Measurements from ENCODE around the gene HNRNPH1.
A peak's percentile ranks its signal among the peaks of the same experiment; 100 is the strongest.
"Not testable (repeated sequence)": the region's sequence is repeated elsewhere in the genome, so short reads cannot be mapped to it uniquely, and the experiment has no call there.

HNRNPH1 gene

DNA sequence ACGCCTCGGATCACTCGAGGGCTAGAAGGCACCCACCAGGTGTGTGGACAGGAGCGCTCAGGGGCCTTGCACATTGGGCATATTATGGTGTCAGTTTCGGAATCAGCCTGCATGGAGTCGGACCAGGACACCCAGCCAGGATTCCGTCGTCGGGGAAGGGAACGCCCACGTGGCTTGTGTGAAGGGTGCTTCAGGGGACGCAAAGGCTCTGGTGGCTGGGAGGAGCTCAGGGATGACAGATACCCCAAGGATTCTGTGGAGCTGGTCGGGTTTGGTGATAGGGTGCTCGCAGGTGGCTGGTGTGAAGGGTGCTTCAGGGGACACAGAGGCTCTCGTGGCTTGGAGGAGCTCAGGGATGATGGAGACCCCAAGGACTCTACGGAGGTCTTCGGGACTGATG is 19.2 kb upstream of the HNRNPH1 start:
- not testable (repeated sequence) for H3K9ac ChIP-seq (ENCODE audit: low read length); H3K4me3 ChIP-seq (ENCODE audit: low read length); H3K27ac ChIP-seq (ENCODE audit: low read depth, low read length); H3K36me3 ChIP-seq (ENCODE audit: control insufficient read depth, insufficient read depth, low read length); H3K27me3 ChIP-seq (ENCODE audit: control insufficient read depth, insufficient read depth, low read length); H3K4me1 ChIP-seq (ENCODE audit: control insufficient read depth, insufficient read depth, low read length)

- not testable (repeated sequence) for H3K36me3 ChIP-seq (ENCODE audit: control insufficient read depth, insufficient read depth, low read length); H3K27me3 ChIP-seq (ENCODE audit: control insufficient read depth, insufficient read depth, low read length); H3K9ac ChIP-seq (ENCODE audit: low read length); H3K4me3 ChIP-seq (ENCODE audit: low read length); H3K27ac ChIP-seq (ENCODE audit: low read depth, low read length); H3K4me1 ChIP-seq (ENCODE audit: control insufficient read depth, insufficient read depth, low read length)
These were observed 18.3 kb upstream of the HNRNPH1 start for GRCh38 chr5:179641745-179642144.

DNA sequence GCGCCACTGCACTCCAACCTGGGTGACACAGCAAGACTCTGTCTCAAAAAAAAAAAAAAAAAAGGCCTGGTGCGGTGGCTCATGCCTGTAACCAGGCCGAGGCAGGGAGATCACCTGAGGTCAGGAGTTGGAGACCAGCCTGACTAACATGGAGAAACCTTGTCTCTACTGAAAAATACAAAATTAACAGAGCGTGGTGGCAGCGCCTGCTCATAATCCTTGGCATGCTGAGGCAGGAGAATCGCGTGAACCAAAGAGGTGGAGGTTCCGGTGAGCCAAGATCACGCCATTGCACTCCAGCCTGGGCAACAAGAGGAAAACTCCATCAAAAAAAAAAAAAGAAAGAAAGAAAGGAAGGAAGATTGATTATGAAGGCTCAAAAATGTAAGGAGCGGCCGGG is 15.8 kb upstream of the HNRNPH1 start:
- H3K4me3 ChIP-seq (ENCODE audit: low read length); H3K9ac ChIP-seq (ENCODE audit: low read length); H3K36me3 ChIP-seq (ENCODE audit: control insufficient read depth, insufficient read depth, low read length); H3K27me3 ChIP-seq (ENCODE audit: control insufficient read depth, insufficient read depth, low read length); H3K4me1 ChIP-seq (ENCODE audit: control insufficient read depth, insufficient read depth, low read length); H3K27ac ChIP-seq (ENCODE audit: low read depth, low read length): not testable (repeated sequence)

DNA sequence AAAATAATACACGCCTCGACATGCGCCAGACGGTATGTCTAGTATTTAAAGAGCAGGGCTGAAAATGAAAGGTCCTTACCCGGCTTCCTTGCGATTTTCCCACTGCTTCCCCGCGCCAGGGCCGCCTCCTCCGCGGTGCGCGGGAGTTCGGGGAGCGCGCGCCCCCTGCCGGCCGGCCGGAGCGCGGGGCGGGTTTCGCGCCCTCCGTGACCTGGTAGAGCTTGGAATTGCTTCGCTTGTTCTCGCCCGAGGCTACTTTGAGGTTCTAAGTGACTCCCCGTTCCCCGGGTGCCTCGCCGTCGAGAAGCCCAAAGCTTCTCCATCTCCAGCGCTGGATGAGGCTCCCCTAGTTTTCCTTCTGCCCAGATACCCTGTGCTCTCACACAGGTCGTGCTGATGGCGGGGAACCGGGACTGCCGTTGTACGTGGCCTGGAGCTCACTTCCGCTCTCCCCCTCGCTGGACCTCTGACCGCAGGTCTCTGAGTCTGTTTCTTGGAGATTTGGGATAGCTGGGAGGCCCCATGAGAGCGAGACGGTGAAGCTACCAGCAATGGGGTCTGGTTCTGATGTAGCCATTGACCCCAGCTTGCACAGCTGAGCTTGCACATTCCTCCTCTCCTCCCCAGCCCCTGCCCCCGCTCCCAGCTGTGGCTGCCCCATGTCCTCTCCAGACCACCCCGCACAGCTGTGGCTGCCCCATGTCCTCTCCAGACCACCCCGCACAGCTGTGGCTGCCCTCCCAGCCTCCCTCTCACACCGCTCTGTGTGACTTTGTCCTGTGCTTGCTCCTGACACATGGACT is 11.1 kb upstream of the HNRNPH1 start:
- H3K4me1 ChIP-seq (ENCODE audit: control insufficient read depth, insufficient read depth, low read length); H3K27ac ChIP-seq (ENCODE audit: low read depth, low read length); H3K27me3 ChIP-seq (ENCODE audit: control insufficient read depth, insufficient read depth, low read length); H3K4me3 ChIP-seq (ENCODE audit: low read length); H3K36me3 ChIP-seq (ENCODE audit: control insufficient read depth, insufficient read depth, low read length); H3K9ac ChIP-seq (ENCODE audit: low read length): not testable (repeated sequence)

- not testable (repeated sequence) for H3K27ac ChIP-seq (ENCODE audit: low read depth, low read length); H3K36me3 ChIP-seq (ENCODE audit: control insufficient read depth, insufficient read depth, low read length); H3K4me1 ChIP-seq (ENCODE audit: control insufficient read depth, insufficient read depth, low read length); H3K9ac ChIP-seq (ENCODE audit: low read length); H3K27me3 ChIP-seq (ENCODE audit: control insufficient read depth, insufficient read depth, low read length)
- peak overlapping the region; percentile 44 for H3K4me3 ChIP-seq (ENCODE audit: low read length)
These were observed 10.3 kb upstream of the HNRNPH1 start for GRCh38 chr5:179633501-179634369.

- no peak overlapping the region for H3K9ac ChIP-seq (ENCODE audit: low read length)
- peak overlapping the region; percentile 100 for H3K27ac ChIP-seq (ENCODE audit: low read depth, low read length)
- H3K4me3 ChIP-seq (ENCODE audit: low read length), result no peak overlapping the region
These were observed 1.4 kb upstream of the HNRNPH1 start for GRCh38 chr5:179624841-179625271.

DNA sequence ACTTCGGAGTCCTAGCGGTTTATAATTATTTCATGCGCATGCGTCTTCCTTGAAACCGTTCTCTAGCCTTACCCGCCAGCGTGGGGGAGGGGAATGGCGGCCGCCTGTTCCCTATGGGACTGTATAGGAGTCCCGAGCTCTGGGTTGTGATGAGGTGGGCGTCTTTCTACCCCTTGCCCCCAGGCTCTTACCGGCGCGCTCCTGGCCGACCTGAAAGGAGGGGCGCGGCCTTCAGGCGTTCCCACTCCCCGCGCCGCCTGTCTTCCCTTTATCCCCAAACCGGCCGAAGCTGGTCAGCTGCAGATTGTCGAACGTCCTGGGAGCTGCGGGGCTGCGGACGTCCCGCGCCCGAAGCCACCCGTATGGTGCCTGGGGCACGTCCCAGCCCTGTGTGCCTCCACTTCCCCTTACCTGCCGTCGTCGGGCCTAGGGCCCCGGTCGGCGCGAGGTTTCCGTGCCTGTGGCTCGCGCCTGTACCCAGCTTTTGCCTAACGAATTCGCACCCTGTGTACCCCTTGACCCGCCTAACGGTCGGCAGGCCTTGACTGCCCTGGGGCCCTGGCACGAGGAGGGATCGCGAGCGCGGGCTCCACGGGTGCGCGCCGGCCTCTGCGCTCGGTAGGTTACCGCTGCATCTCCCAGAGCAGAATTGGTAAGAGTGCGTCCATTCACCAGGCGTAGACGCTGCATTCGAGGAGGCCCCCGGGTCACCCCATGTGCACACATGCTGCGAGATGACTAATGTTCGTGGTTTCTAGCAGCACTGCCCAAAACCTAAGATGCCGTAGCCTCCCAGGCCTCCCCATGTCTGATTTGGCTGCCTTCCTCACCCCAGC is 653 bp upstream of the HNRNPH1 start:
- Histone ChIP-seq H3K36me3 (ENCODE audit: control insufficient read depth, insufficient read depth, low read length) (peaks cover 16% of the 10 kb centered on the region), H3K27ac (ENCODE audit: low read depth, low read length) (peak overlapping the region; percentile 100), H3K27me3 (ENCODE audit: control insufficient read depth, insufficient read depth, low read length) (no peaks in the 10 kb centered on the region), H3K4me3 (ENCODE audit: low read length) (peak overlapping the region; percentile 92), H3K4me1 (ENCODE audit: control insufficient read depth, insufficient read depth, low read length) (peaks cover 30% of the 10 kb centered on the region), H3K9ac (ENCODE audit: low read length) (peak overlapping the region; percentile 93)

More at GRCh38 chr5:179624841-179625271, 1.4 kb upstream of the HNRNPH1 start:
- H3K36me3 ChIP-seq (ENCODE audit: control insufficient read depth, insufficient read depth, low read length), result peaks cover 16% of the 10 kb centered on the region
- H3K4me1 ChIP-seq (ENCODE audit: control insufficient read depth, insufficient read depth, low read length), result peaks cover 23% of the 10 kb centered on the region
- H3K27me3 ChIP-seq (ENCODE audit: control insufficient read depth, insufficient read depth, low read length), result no peaks in the 10 kb centered on the region

- H3K27ac ChIP-seq (ENCODE audit: low read depth, low read length), result peak overlapping the region; percentile 77
- H3K36me3 ChIP-seq (ENCODE audit: control insufficient read depth, insufficient read depth, low read length), result peaks cover 33% of the 10 kb centered on the region
- peak overlapping the region; percentile 38 for H3K9ac ChIP-seq (ENCODE audit: low read length)
- H3K4me1 ChIP-seq (ENCODE audit: control insufficient read depth, insufficient read depth, low read length), result peaks cover 40% of the 10 kb centered on the region
- H3K27me3 ChIP-seq (ENCODE audit: control insufficient read depth, insufficient read depth, low read length), result no peaks in the 10 kb centered on the region
- H3K4me3 ChIP-seq (ENCODE audit: low read length), result peak overlapping the region; percentile 64
These were observed 1.8 kb downstream of the HNRNPH1 start for GRCh38 chr5:179621551-179622214.

DNA sequence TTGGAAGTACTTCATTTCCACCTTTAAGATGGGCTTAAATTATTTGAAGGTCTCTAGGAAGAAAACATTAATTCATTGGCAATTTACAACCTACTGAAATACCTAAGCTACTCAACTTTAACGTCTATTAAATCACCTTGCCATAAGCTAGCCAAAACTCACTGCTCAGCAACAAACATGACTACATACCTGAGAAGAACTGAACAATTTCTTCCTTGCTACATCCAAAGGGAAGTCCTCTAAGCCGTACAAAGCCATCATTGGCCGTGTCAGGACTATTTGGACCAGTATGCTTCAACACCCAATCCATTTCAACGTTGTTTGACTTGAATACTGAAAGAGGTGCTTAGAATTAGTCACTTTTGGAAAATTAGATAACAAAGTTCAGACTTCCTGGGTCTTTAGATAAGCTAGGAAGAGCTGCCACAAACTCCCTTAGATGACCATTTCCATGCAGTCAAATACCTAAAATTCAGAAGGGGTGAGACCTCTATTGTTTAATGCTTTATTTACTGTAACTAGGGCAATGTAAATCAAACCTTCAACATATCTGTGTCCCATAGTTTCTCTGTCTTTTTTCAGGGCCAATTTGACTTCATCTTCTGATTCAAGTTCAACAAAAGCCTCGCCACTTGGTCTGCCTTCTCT is 2.6 kb downstream of the HNRNPH1 start:
- Histone ChIP-seq H3K4me1 (ENCODE audit: control insufficient read depth, insufficient read depth, low read length) (peaks cover 40% of the 10 kb centered on the region), H3K9ac (ENCODE audit: low read length) (no peak overlapping the region), H3K27ac (ENCODE audit: low read depth, low read length) (peak overlapping the region; percentile 27), H3K27me3 (ENCODE audit: control insufficient read depth, insufficient read depth, low read length) (no peaks in the 10 kb centered on the region), H3K4me3 (ENCODE audit: low read length) (peak overlapping the region; percentile 64), H3K36me3 (ENCODE audit: control insufficient read depth, insufficient read depth, low read length) (peaks cover 40% of the 10 kb centered on the region)

DNA sequence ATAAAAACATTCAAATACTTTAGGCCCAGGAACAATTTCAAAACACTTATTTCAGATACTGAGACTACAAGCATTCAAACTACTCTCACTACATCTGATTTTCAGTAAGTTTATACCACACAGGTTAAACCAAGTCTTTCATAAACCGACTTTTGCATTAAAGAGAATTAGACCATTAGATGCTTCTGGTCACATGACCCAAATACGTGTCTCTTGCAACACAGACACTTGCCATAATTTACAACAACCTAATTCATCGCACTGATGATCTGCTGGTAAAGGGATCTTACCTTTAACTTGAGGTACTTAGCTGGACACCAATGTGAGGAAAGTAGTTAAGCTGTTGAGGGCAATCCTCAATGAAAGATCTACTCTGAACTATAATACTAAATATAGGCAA is 3.2 kb downstream of the HNRNPH1 start:
- H3K27ac ChIP-seq (ENCODE audit: low read depth, low read length), result peak overlapping the region; percentile 27
- H3K4me3 ChIP-seq (ENCODE audit: low read length), result peak overlapping the region; percentile 64
- H3K4me1 ChIP-seq (ENCODE audit: control insufficient read depth, insufficient read depth, low read length), result peaks cover 40% of the 10 kb centered on the region
- peak overlapping the region; percentile 32 for H3K9ac ChIP-seq (ENCODE audit: low read length)
- H3K36me3 ChIP-seq (ENCODE audit: control insufficient read depth, insufficient read depth, low read length), result peaks cover 41% of the 10 kb centered on the region
- no peaks in the 10 kb centered on the region for H3K27me3 ChIP-seq (ENCODE audit: control insufficient read depth, insufficient read depth, low read length)

- H3K4me3 ChIP-seq (ENCODE audit: low read length), result no peak overlapping the region
- H3K9ac ChIP-seq (ENCODE audit: low read length), result no peak overlapping the region
- H3K4me1 ChIP-seq (ENCODE audit: control insufficient read depth, insufficient read depth, low read length), result peaks cover 40% of the 10 kb centered on the region
- H3K27ac ChIP-seq (ENCODE audit: low read depth, low read length), result no peak overlapping the region
- H3K36me3 ChIP-seq (ENCODE audit: control insufficient read depth, insufficient read depth, low read length), result peaks cover 46% of the 10 kb centered on the region
- no peaks in the 10 kb centered on the region for H3K27me3 ChIP-seq (ENCODE audit: control insufficient read depth, insufficient read depth, low read length)
These were observed 3.7 kb downstream of the HNRNPH1 start for GRCh38 chr5:179619776-179620175.
